ENCODE measurements around the gene UNC50. TPM values are rescaled to one million over a fixed set of nuclear protein-coding genes. Genes with fewer than 3 reads are reported as not detected.

The UNC50 gene
- total and polyA plus RNA-seq, 7 experiments from 2014 or later = 22.2 to 63.2 (median 41.1) TPM

DNA sequence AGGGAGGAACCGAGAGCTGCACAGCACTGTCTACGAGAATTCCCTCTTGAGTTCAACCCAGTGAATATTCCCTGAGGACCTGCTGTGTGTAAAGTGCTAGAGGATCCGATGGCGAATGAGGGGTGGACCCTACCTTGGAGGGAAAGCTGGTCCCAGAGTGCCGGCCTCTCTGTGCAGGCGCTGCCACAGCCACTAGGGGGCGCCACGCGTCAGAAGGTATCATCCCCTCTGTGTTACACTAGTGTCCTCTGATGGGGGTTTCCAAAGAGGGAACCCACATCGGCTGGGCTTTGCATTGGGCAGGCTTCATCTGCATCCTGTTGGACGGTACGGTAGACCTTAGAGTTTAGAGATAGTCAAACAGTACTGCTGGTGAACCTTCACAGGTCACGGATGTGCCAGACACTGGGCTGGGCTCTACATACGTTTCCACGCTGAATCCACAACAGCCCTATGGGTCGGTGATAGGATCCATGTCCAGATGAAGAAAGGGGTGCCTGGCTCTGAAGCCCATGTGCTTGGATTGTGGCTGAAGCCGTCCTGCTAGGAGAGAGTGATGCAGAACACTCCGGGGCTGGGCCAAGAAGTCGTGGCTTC is 39.1 kb upstream of the UNC50 start:
- H3K4me1 ChIP-seq (ENCODE audit: control insufficient read depth in 2 of 2, insufficient read depth in 2 of 2, low read length in 2 of 2) = no peaks in the 10 kb centered on the region
- H3K9me3 ChIP-seq (ENCODE audit: control insufficient read depth in 2 of 3, low read length in 3 of 3) = no peaks in the 10 kb centered on the region
- ATAC-seq (peak; percentile 84), DNase-seq (peak; percentile 43 to 78 (median 60))
- H3K27ac Mint-ChIP-seq = peak overlapping the region in 8 of 9 donors; percentile 29 to 81 (median 55)
- H3K4me1 Mint-ChIP-seq = peaks cover 0 to 19% (median 7%) of the 10 kb centered on the region in 7 donors
- H3K9me3 Mint-ChIP-seq = peaks cover 0 to 4% (median 0%) of the 10 kb centered on the region in 11 donors
- intact Hi-C loops (cut with micrococcal nuclease) = loop anchor here (1.0 kb wide), 3 partner anchors 80 to 268 kb away; no protein-coding TSS in a partner anchor
- ChIA-PET POLR2A (interaction anchor here (0.9 kb wide), 1 partner anchor 82 kb away, joined by 3 read pairs; no protein-coding TSS in a partner anchor), CTCF (interaction anchor here (0.5 to 1.2 kb wide), 9 partner anchors 10 to 270 kb away, joined by 3 to 8 read pairs (median 3); no protein-coding TSS in a partner anchor)
- H3K27me3 ChIP-seq (ENCODE audit: control insufficient read depth in 2 of 2, insufficient read depth in 2 of 2, low read length in 2 of 2) = no peaks in the 10 kb centered on the region
- H3K27me3 Mint-ChIP-seq = no peaks in the 10 kb centered on the region
- H3K36me3 Mint-ChIP-seq = peaks cover 7 to 48% (median 17%) of the 10 kb centered on the region in 5 donors
- H3K36me3 ChIP-seq (ENCODE audit: control insufficient read depth in 2 of 3, insufficient read depth in 3 of 3, low read length in 3 of 3) = peaks cover 6 to 100% (median 35%) of the 10 kb centered on the region in 3 experiments
- H3K4me3 ChIP-seq (ENCODE audit: low read length) = no peak overlapping the region
- H3K4me3 Mint-ChIP-seq = no peak overlapping the region
- no peak overlapping the region for H3K27ac ChIP-seq (ENCODE audit: low read depth, low read length)

- H3K27me3 Mint-ChIP-seq = no peaks in the 10 kb centered on the region
- CTCF ChIA-PET = interaction anchor here (0.5 to 1.2 kb wide), 5 partner anchors 10 to 91 kb away, joined by 3 read pairs; no protein-coding TSS in a partner anchor
- no peak for ATAC-seq
- H3K27me3 ChIP-seq (ENCODE audit: control insufficient read depth in 2 of 2, insufficient read depth in 2 of 2, low read length in 2 of 2) = no peaks in the 10 kb centered on the region
- H3K4me1 ChIP-seq (ENCODE audit: control insufficient read depth in 2 of 2, insufficient read depth in 2 of 2, low read length in 2 of 2) = no peaks in the 10 kb centered on the region
- peak overlapping the region in 8 of 9 donors; percentile 32 to 88 (median 78) for H3K27ac Mint-ChIP-seq
- no peaks in the 10 kb centered on the region for H3K9me3 ChIP-seq (ENCODE audit: control insufficient read depth in 2 of 3, low read length in 3 of 3)
- no peak overlapping the region for H3K27ac ChIP-seq (ENCODE audit: low read depth, low read length)
- H3K36me3 Mint-ChIP-seq = peaks cover 7 to 48% (median 17%) of the 10 kb centered on the region in 5 donors
- no peak overlapping the region for H3K4me3 Mint-ChIP-seq
- H3K4me3 ChIP-seq (ENCODE audit: low read length) = no peak overlapping the region
- POLR2A ChIA-PET = no interaction called here
- intact Hi-C loops (cut with micrococcal nuclease) = loop anchor here (1.0 kb wide), 3 partner anchors 79 to 267 kb away; no protein-coding TSS in a partner anchor
- H3K36me3 ChIP-seq (ENCODE audit: control insufficient read depth in 2 of 3, insufficient read depth in 3 of 3, low read length in 3 of 3) = peaks cover 6 to 100% (median 36%) of the 10 kb centered on the region in 3 experiments
- H3K9me3 Mint-ChIP-seq = peaks cover 0 to 4% (median 0%) of the 10 kb centered on the region in 11 donors
- peaks cover 0 to 19% (median 7%) of the 10 kb centered on the region in 7 donors for H3K4me1 Mint-ChIP-seq
- DNase-seq = no peak
These were observed 38.5 kb upstream of the UNC50 start for GRCh38 chr2:98569915-98570314.

GRCh38 chr2:98570356-98570755 is 38.0 kb upstream of the UNC50 start:
- no peak for DNase-seq
- H3K27ac ChIP-seq (ENCODE audit: low read depth, low read length) = no peak overlapping the region
- H3K4me3 ChIP-seq (ENCODE audit: low read length) = no peak overlapping the region
- intact Hi-C loops (cut with micrococcal nuclease) = no loop called here
- no peaks in the 10 kb centered on the region for H3K4me1 ChIP-seq (ENCODE audit: control insufficient read depth in 2 of 2, insufficient read depth in 2 of 2, low read length in 2 of 2)
- CTCF ChIA-PET = interaction anchor here (0.6 to 1.2 kb wide), 4 partner anchors 9 to 92 kb away, joined by 3 read pairs; no protein-coding TSS in a partner anchor
- peaks cover 2 to 100% (median 36%) of the 10 kb centered on the region in 3 experiments for H3K36me3 ChIP-seq (ENCODE audit: control insufficient read depth in 2 of 3, insufficient read depth in 3 of 3, low read length in 3 of 3)
- no peak overlapping the region for H3K4me3 Mint-ChIP-seq
- no peak for ATAC-seq
- POLR2A ChIA-PET = no interaction called here
- no peaks in the 10 kb centered on the region for H3K27me3 ChIP-seq (ENCODE audit: control insufficient read depth in 2 of 2, insufficient read depth in 2 of 2, low read length in 2 of 2)
- no peaks in the 10 kb centered on the region for H3K9me3 ChIP-seq (ENCODE audit: control insufficient read depth in 2 of 3, low read length in 3 of 3)
- peak overlapping the region in 7 of 9 donors; percentile 32 to 88 (median 78) for H3K27ac Mint-ChIP-seq
- peaks cover 0 to 4% (median 0%) of the 10 kb centered on the region in 11 donors for H3K9me3 Mint-ChIP-seq
- peaks cover 9 to 45% (median 17%) of the 10 kb centered on the region in 5 donors for H3K36me3 Mint-ChIP-seq
- H3K27me3 Mint-ChIP-seq = no peaks in the 10 kb centered on the region
- H3K4me1 Mint-ChIP-seq = peaks cover 0 to 18% (median 7%) of the 10 kb centered on the region in 7 donors

GRCh38 chr2:98571121-98571701 is 37.2 kb upstream of the UNC50 start:
- Histone ChIP-seq H3K4me3 (ENCODE audit: low read length) (no peak overlapping the region), H3K27ac (ENCODE audit: low read depth, low read length) (no peak overlapping the region), H3K36me3 (ENCODE audit: control insufficient read depth in 2 of 3, insufficient read depth in 3 of 3, low read length in 3 of 3) (peaks cover 0 to 100% (median 28%) of the 10 kb centered on the region in 3 experiments), H3K4me1 (ENCODE audit: control insufficient read depth in 2 of 2, insufficient read depth in 2 of 2, low read length in 2 of 2) (no peaks in the 10 kb centered on the region), H3K27me3 (ENCODE audit: control insufficient read depth in 2 of 2, insufficient read depth in 2 of 2, low read length in 2 of 2) (no peaks in the 10 kb centered on the region), H3K9me3 (ENCODE audit: control insufficient read depth in 2 of 3, low read length in 3 of 3) (no peaks in the 10 kb centered on the region)
- Mint-ChIP-seq H3K27me3 (no peaks in the 10 kb centered on the region), H3K4me1 (peaks cover 0 to 18% (median 6%) of the 10 kb centered on the region in 7 donors), H3K9me3 (peaks cover 0 to 5% (median 0%) of the 10 kb centered on the region in 11 donors), H3K27ac (peak overlapping the region in 1 of 9 donors; percentile 32), H3K36me3 (peaks cover 13 to 46% (median 17%) of the 10 kb centered on the region in 5 donors), H3K4me3 (no peak overlapping the region)
- ChIA-PET CTCF (interaction anchor here (0.7 kb wide), 1 partner anchor 25 kb away, joined by 4 read pairs; no protein-coding TSS in a partner anchor), POLR2A (no interaction called here)
- DNase-seq = no peak
- ATAC-seq = no peak
- intact Hi-C loops (cut with micrococcal nuclease) = no loop called here

DNA sequence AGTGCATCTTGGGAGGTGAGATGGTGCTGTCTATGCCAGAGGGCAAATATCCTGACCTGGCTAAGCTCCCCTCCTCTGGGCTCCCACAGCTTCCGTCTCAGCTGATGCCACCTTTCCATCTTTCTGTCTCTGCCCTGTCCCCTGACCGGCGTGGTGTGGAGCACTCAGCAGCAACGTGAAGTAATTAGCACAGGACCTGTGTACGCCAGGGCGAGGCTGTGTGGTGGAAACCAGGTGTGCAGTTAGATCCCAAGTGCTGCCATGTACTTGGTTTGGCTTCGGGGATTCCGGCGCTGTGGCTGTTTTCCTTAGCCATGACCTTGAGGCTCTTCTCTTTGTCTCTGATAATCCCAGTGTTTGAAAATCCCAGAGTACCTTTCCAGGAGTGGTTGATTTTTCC is 36.6 kb upstream of the UNC50 start:
- POLR2A ChIA-PET = no interaction called here
- H3K9me3 ChIP-seq (ENCODE audit: control insufficient read depth in 2 of 3, low read length in 3 of 3) = no peaks in the 10 kb centered on the region

GRCh38 chr2:98572211-98572610 is 36.2 kb upstream of the UNC50 start:
- H3K36me3 Mint-ChIP-seq = peaks cover 7 to 46% (median 11%) of the 10 kb centered on the region in 5 donors
- H3K4me1 ChIP-seq (ENCODE audit: control insufficient read depth in 2 of 2, insufficient read depth in 2 of 2, low read length in 2 of 2) = no peaks in the 10 kb centered on the region
- H3K27me3 Mint-ChIP-seq = no peaks in the 10 kb centered on the region
- no peaks in the 10 kb centered on the region for H3K27me3 ChIP-seq (ENCODE audit: control insufficient read depth in 2 of 2, insufficient read depth in 2 of 2, low read length in 2 of 2)
- no peak overlapping the region for H3K27ac ChIP-seq (ENCODE audit: low read depth, low read length)
- ChIA-PET CTCF (interaction anchor here (0.6 kb wide), 1 partner anchor 24 kb away, joined by 7 read pairs; no protein-coding TSS in a partner anchor), POLR2A (no interaction called here)
- DNase-seq = no peak
- peaks cover 0 to 100% (median 22%) of the 10 kb centered on the region in 3 experiments for H3K36me3 ChIP-seq (ENCODE audit: control insufficient read depth in 2 of 3, insufficient read depth in 3 of 3, low read length in 3 of 3)
- H3K27ac Mint-ChIP-seq = peak overlapping the region in 2 of 9 donors; percentile 40 to 74
- H3K4me3 ChIP-seq (ENCODE audit: low read length) = no peak overlapping the region
- peaks cover 0 to 5% (median 0%) of the 10 kb centered on the region in 11 donors for H3K9me3 Mint-ChIP-seq
- H3K4me3 Mint-ChIP-seq = no peak overlapping the region
- intact Hi-C loops (cut with micrococcal nuclease) = no loop called here
- H3K4me1 Mint-ChIP-seq = peaks cover 0 to 12% (median 0%) of the 10 kb centered on the region in 7 donors
- no peak for ATAC-seq
- H3K9me3 ChIP-seq (ENCODE audit: control insufficient read depth in 2 of 3, low read length in 3 of 3) = no peaks in the 10 kb centered on the region

More for the DNA sequence above, 36.6 kb upstream of the UNC50 start:
- H3K36me3 ChIP-seq (ENCODE audit: control insufficient read depth in 2 of 3, insufficient read depth in 3 of 3, low read length in 3 of 3) = peaks cover 0 to 100% (median 22%) of the 10 kb centered on the region in 3 experiments
- CTCF ChIA-PET = no interaction called here
- no peaks in the 10 kb centered on the region for H3K4me1 ChIP-seq (ENCODE audit: control insufficient read depth in 2 of 2, insufficient read depth in 2 of 2, low read length in 2 of 2)
- Mint-ChIP-seq H3K4me1 (peaks cover 0 to 15% (median under 1%) of the 10 kb centered on the region in 7 donors), H3K4me3 (no peak overlapping the region), H3K27ac (peak overlapping the region in 1 of 9 donors; percentile 8), H3K27me3 (no peaks in the 10 kb centered on the region), H3K36me3 (peaks cover 9 to 46% (median 13%) of the 10 kb centered on the region in 5 donors), H3K9me3 (peaks cover 0 to 5% (median 0%) of the 10 kb centered on the region in 11 donors)
- DNase-seq (no peak), ATAC-seq (no peak)
- intact Hi-C loops (cut with micrococcal nuclease) = no loop called here
- no peaks in the 10 kb centered on the region for H3K27me3 ChIP-seq (ENCODE audit: control insufficient read depth in 2 of 2, insufficient read depth in 2 of 2, low read length in 2 of 2)
- no peak overlapping the region for H3K4me3 ChIP-seq (ENCODE audit: low read length)
- H3K27ac ChIP-seq (ENCODE audit: low read depth, low read length) = no peak overlapping the region
